GM19025 (cell line): ENCODE data around the gene LIMCH1.

Source experiments
- ATAC-seq: cut with Tn5 transposase; IDR thresholded peaks from one replicate; pipeline ENCODE4 v1.9.1; 2021; ENCODE audit warnings: mild to moderate bottlenecking, low read depth, moderate library complexity; ENCODE audit not compliant: unreplicated experiment

LIMCH1 gene

GRCh38 chr4:41556526-41556925 is 18.6 kb downstream of the LIMCH1 start:
- ATAC-seq, result no peak

GRCh38 chr4:41559940-41560516 is 22.1 kb downstream of the LIMCH1 start:
- no peak for ATAC-seq

GRCh38 chr4:41561244-41561643 is 23.3 kb downstream of the LIMCH1 start:
- ATAC-seq, result no peak

DNA sequence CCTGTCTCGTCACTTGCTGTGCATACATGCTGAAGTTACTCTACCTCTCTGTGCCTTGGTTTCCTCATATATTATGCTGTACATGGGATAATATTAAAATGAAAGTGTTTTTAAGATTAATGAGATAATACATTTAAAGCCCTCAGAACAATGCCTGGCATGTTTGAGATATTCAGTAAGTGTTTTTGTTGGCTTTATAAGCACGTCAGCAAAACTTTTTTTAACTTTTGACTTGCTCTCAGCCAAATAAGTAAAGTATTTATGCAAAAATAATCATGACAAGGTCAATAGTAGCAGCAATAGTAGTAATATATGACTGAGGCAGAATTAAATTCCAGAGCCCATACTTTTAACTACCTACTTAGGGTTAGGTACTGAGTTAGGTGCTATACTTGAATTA is 29.2 kb downstream of the LIMCH1 start:
- no peak for ATAC-seq

DNA sequence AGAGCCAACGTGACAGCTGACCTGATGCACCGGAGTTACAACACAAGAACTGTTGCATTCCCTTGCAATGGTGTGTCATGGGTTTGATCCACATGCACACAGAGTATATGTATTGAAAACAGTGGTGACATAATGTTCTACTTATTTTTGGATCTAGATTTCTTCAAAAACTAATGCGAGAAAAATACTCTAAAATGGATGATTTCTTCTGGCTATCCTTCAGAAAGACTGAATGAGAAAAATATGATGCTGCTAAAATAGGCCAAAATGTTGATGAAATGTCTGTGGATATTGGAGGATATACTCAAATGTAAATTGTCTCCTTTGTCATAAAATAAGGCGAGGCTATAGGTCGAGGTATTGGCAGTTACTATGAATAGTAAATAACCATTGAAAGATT is 30.4 kb downstream of the LIMCH1 start:
- no peak for ATAC-seq

DNA sequence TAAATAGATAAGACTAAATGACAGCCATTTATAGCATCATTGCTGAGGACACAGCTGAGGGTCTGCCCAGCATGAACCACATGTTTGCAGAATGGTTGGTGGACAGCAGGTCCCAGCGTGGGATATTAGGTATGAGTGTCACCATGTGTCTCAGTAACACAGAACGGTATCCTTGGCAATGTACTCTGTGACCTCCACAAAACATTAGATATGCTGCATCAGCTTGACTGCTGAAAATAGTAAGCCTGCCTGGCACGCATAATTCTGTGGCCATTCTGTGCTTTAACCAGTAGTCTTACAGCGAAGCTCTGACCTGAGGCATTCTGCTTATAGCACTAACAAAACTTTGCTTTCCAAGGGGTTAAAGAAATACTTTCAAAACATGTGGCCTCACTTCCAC is 32.0 kb downstream of the LIMCH1 start:
- no peak for ATAC-seq

- no peak for ATAC-seq
Measured at GRCh38 chr4:41571422-41571821, 33.5 kb downstream of the LIMCH1 start.

DNA sequence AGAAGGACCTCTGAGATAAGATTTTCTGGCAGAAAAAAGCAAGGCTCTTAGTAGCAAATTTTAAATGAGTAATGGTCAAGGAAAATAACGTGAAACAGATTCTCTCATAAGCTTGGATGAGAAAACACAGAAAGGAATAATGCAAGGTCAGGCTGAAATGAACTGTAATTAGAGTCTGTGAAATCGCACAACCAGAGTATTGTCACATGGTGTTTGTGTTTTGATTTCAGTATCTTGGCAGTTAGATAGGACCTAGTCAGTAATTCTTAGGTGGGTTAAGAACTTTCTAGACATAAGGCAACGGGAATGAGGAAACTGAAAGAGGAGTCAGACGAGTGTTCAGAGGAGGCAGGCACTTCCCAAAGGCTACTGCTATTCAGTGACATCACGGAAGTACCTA is 34.6 kb downstream of the LIMCH1 start:
- no peak for ATAC-seq

DNA sequence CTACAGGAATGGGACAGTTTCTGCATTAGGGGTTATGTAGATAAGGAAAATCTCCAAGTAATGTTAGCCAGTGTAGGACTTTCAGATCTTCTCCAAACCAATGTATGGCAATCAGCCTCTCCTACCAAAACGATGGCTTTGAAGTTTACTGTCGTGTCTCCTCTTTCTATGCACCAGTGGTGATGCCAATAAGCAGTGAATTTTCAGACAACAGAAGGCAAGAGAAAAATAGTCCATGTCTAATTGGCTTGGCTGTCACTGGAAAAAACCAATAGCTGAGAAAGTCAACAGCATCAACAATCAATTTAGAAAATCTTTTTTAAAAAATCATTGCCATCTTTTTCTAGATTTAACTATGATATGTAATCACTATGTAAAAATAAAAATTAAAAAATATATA is 35.0 kb downstream of the LIMCH1 start:
- ATAC-seq, result no peak

GRCh38 chr4:41573502-41574001 is 35.6 kb downstream of the LIMCH1 start:
- no peak for ATAC-seq

DNA sequence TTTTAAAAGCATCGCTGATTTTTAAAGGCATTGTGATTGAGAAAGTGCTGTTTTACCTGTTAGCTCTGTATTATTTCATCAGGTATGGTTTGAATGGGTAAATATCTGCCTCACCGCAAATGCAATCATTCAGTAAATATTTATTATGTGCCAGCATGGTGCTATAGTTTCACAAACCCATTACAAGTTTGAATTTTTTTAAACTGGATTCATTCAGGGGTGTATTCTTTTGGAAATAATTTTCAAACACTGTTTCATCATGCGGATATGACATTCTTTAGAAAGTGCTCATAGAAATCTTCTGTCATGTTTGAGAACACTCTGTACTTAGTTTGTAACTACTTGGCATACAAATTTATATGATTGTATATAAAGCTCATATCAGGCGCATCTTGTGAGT is 37.2 kb downstream of the LIMCH1 start:
- ATAC-seq, result no peak

GRCh38 chr4:41575665-41576064 is 37.7 kb downstream of the LIMCH1 start:
- no peak for ATAC-seq

GRCh38 chr4:41579043-41579442 is 41.1 kb downstream of the LIMCH1 start:
- ATAC-seq, result no peak

DNA sequence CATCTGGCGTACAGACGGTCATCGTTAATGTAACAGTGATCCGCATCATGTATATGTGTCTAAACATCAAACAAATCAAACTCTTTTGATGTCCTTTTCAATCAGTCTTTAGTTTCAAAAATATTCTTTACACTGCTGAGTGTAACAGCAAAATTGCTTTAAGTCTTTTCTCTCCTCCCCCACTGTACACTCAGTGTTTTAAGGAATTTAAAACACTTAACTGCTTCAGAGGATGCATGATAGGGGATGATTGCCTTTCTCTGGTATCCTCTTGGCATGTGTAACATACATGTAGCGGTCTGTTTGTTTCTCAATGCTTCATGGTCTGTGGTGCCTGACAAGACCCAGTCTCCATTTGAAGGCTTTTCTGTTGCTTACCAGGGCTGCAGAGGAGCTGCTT is 41.6 kb downstream of the LIMCH1 start:
- no peak for ATAC-seq

DNA sequence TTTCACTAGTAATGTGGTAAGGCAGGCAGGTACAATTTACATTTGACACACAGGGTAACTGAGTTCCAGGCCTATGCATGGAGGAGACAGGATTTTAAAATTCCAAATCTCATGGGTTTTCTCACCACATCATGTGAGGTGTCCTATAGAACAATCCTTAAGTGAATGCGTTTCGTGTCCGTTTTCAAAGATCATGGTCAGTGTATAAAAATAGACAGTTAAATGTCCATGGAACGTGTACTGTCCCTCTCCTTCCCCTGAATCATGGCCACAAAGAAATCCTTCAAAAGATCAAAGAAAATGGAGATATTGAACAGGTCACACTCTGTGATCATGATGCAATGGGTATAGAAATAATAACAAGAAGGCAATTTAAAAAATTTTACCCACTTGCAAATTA is 42.0 kb downstream of the LIMCH1 start:
- no peak for ATAC-seq

- no peak for ATAC-seq
Measured at GRCh38 chr4:41586675-41587225, 48.8 kb downstream of the LIMCH1 start.

- no peak for ATAC-seq
Measured at GRCh38 chr4:41587286-41587685, 49.3 kb downstream of the LIMCH1 start.

- ATAC-seq, result no peak
Measured at GRCh38 chr4:41590591-41590990, 52.6 kb downstream of the LIMCH1 start.

GRCh38 chr4:41594432-41594831 is 56.5 kb downstream of the LIMCH1 start:
- ATAC-seq, result no peak

- no peak for ATAC-seq
Measured at GRCh38 chr4:41597494-41597893, 59.5 kb downstream of the LIMCH1 start.

- ATAC-seq, result no peak
Measured at GRCh38 chr4:41598580-41598979, 60.6 kb downstream of the LIMCH1 start.

- ATAC-seq, result no peak
Measured at GRCh38 chr4:41599192-41599786, 61.3 kb downstream of the LIMCH1 start.
